Keratinocyte (primary cell): ENCODE measurements around the gene PTK6.

Experiments
- CTCF ChIP-seq, 3 experiments: IDR thresholded peaks in 1 of 3; conservative IDR thresholded peaks in 1 of 3; optimal IDR thresholded peaks in 1 of 3; 2 replicates in 2 of 3; 3 replicates in 1 of 3; pipeline versions ENCODE3 to v1.5.1; 2011; ENCODE audit warnings: low read length in 3 of 3, mild to moderate bottlenecking in 3 of 3, moderate library complexity in 2 of 3, control low read depth in 1 of 3, inconsistent platforms in 1 of 3; ENCODE audit not compliant: insufficient read depth in 2 of 3; ENCODE audit errors: extremely low read depth in 1 of 3
- EZH2 ChIP-seq: IDR thresholded peaks from one replicate; pipeline ENCODE4 v1.6.1; 2012; ENCODE audit warnings: inconsistent platforms, mild to moderate bottlenecking, low read length, moderate library complexity

GRCh38 chr20:63484236-63484635 is 52.9 kb downstream of the PTK6 start:
- TF ChIP-seq CTCF (optimal IDR thresholded peaks at IDR 0.05 in 1 of 3, IDR thresholded peaks at IDR 0.05 in 1 of 3, conservative IDR thresholded peaks at IDR 0.05 in 1 of 3; ENCODE audit: extremely low read depth in 1 of 3, insufficient read depth in 2 of 3, low read length in 3 of 3) (no peak), EZH2 (no peak)
